GM19351 (cell line): Measurements from ENCODE around the gene CHIA.
"Not testable (repeated sequence)": the region's sequence is repeated elsewhere in the genome, so short reads cannot be mapped to it uniquely, and the experiment has no call there.

ENCODE experiments used
- ATAC-seq: cut with Tn5 transposase; IDR thresholded peaks from one replicate; pipeline ENCODE4 v1.9.1; 2021; ENCODE audit warnings: mild to moderate bottlenecking, moderate library complexity; ENCODE audit not compliant: unreplicated experiment

CHIA gene

DNA sequence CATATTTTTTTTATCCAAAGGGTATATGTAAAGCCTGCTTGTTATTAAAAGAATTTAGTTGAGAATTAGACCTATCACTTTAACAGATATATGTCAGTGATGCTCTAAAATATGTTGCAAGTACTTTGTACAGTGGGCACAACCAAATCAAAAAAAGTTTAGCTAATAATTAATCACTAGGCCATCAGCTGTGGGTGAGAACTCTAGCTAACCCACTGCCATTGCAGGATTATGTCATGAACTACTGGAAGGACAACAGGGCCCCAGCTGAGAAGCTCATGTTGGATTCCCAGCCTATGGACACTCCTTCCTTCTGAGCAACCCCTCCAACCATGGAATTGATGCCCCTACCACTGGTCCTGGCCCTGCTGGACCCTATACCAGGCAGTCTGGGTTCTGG lies 6.8 kb upstream of the CHIA start:
- no peak for ATAC-seq

- ATAC-seq = no peak
Measured at GRCh38 chr1:111285879-111286278, 4.8 kb upstream of the CHIA start.

- no peak for ATAC-seq
Measured at GRCh38 chr1:111286912-111287311, 3.7 kb upstream of the CHIA start.

GRCh38 chr1:111289371-111289770 lies 1.3 kb upstream of the CHIA start:
- ATAC-seq = no peak

DNA sequence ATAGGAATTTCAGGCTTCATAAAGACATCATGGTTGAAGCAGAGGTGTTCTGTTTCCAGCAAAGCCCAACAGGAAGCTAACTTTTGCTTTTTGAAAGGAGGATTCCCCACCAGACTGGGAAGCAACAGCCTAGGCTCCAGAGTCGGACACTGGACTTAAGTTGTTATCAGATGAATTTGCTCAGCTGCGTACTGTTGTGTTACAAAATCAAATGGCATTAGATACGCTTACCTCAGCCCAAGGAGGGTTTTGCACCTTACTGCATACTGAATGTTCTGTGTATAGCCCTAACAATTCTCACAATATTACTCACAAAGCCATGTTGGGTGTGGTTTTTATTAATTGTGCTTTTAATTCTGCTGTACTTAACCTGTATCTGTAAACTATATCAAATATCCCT lies 547 bp upstream of the CHIA start:
- ATAC-seq = no peak

DNA sequence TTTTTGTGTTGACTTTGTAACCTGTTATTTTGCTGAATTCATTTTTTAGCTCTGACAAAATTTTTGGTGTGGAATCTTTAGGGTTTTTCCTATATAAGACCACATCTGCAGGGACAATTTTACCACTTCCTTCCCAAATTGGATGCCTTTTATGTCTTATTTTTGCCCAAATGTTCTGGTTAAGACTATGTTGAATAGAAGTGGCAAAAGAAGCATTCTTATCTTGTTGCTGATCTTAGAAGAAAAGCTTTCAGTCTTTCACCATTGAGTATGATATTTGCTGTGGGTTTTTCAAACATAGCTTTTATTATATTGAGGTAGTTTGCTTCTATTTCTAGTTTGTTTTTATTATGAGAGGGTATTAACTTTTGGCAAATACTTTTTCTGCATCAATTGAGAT lies 3.7 kb downstream of the CHIA start:
- ATAC-seq = no peak

GRCh38 chr1:111302374-111302773 lies 11.7 kb downstream of the CHIA start:
- no peak for ATAC-seq

GRCh38 chr1:111309690-111310089 lies 19.0 kb downstream of the CHIA start:
- ATAC-seq = no peak

GRCh38 chr1:111318523-111318922 lies 27.9 kb downstream of the CHIA start:
- ATAC-seq = no peak

DNA sequence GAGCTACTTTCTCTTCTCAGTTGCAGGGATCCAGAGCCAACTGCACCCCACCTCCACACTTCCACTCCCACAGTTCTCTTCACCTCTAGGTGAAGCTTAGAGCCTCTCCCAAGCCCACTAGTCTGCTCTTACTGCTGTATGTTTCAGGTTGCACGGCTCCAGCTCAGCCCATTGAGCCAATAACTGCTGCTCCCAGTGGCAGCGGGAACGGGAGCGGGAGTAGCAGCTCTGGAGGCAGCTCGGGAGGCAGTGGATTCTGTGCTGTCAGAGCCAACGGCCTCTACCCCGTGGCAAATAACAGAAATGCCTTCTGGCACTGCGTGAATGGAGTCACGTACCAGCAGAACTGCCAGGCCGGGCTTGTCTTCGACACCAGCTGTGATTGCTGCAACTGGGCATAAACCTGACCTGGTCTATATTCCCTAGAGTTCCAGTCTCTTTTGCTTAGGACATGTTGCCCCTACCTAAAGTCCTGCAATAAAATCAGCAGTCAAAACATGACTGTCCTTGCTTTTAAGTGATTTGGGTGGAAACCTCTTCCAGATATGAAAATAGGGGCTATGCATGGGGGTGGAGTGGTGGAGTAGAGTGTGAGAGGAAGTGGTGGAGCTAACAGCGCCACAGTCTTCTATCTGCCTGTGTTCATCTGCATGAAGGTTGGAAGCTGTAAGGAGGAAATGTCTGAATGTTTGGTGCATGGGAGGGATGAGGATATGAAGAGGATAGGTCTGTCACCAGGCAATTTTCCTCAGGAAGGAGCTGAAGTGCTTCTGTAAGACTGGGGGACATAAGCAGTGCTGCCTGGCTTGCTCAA lies 29.6 kb downstream of the CHIA start:
- no peak for ATAC-seq

DNA sequence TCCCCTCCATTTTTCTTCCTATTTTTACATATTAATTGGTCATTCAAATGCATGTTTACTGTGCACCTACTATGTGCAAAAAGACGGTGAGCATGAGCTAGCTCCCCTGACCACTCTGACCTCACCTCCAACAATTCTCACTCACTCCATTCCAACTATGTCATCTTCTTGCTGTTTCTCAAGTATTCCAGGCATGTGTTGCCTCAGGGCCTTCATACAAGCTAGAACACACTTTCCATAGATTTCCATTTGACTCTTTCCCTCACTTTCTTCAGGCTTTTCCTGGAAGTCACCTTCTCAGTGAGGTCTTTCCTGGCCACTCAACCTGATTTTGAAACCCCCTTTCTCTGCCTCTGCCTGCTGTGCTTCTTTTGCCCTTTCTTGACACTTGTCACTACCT lies 32.6 kb downstream of the CHIA start:
- no peak for ATAC-seq

DNA sequence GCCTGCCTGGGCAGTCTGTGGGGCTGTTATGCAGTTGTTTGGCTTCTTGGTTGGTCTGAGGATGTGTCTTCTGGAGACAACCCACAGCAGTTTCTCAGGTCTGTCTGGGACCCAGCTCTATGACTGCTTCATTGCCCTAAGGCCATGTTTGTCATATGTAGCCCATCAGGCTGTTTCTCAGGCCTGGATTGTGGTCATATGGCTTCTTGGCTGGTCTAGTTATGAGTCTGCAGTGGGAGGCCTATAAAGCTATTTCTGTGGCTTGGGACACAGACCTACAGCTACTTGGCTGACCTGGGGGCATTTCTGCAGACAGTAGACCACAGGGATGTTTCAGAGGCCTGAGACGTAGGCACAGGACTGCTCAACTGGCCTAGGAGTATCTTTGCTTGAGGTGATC lies 41.5 kb downstream of the CHIA start:
- ATAC-seq = no peak

- ATAC-seq = no peak
Measured at GRCh38 chr1:111334169-111334568, 43.5 kb downstream of the CHIA start.

- ATAC-seq = not testable (repeated sequence)
Measured at GRCh38 chr1:111335214-111335877, 44.7 kb downstream of the CHIA start.

GRCh38 chr1:111338849-111339248 lies 48.2 kb downstream of the CHIA start:
- not testable (repeated sequence) for ATAC-seq

DNA sequence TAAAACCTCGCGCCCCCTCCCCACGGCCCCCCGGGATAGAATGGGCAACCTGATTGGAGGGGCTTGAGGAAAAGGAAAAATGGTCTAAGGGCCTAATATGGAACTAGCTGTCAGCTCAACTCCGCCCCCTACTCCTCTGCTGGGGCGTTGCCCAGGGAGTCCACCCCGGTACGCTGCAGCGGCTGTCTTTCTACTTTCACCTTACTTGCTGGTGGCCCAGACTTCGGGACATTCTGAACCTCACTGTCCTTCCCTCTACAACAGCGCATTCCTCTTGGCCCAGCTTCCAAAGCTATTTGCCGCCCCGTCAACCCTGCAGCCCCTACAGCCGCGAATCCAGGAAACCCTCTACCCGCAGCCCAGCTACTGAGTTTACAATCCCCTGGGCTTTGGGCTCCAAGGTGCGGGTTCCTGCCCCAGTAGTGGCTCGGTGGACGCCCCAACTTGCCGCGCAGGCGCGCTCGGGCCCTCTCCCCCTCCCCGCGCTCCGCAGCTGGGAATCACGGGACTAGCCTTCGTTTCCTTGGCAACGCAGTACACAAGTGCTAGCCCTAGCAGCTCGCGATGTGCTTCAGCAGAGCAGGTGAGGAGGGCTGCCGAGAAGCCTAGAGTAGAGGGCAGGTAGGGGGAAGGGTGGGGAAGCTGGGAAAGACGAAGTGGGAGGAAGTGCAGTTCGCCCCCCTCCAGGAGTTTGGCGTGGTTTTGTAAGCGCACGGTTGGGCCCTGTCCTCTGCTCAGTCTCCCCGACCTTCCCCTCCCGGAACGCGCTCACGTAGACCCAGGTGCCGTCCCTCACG lies 55.6 kb downstream of the CHIA start:
- ATAC-seq = peak; percentile 89

DNA sequence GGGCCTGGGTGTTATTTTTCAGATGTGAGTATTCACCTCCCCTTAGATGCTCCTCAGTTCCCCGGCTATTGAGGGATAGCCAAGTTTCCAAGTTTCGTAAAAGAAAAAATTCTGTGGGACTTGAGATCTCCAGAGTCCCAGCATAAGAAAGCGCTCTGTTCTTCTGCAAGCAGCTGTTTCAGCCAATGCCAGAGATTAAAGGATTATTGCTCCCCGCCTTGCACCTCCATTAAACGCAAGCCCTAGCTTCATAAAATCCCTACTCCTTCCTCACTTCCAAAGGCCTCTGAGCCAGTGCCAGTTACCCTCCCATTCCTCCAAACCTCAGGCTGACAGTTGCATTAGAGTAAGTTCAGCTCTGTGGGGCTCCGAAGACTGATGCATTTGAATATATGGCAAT lies 56.4 kb downstream of the CHIA start:
- ATAC-seq = no peak

DNA sequence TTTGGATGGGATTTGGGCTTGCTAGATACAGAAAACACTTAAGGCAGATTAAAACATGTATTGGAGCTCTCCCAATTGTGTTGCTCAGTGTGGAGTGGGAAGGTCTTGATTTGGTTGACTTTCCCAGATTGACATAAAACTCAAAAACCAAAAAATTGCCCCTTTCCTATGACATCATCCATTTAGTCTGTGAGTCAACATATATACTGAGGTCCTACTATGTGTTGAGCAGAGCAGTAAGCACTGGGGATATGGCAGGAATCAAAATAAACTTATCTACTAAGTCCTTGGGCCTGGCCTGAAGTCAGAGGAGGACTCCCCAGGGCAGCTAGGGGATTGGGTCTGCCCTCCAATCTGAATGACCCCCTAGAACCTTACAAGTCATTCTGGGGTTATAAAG lies 61.0 kb downstream of the CHIA start:
- ATAC-seq = no peak

DNA sequence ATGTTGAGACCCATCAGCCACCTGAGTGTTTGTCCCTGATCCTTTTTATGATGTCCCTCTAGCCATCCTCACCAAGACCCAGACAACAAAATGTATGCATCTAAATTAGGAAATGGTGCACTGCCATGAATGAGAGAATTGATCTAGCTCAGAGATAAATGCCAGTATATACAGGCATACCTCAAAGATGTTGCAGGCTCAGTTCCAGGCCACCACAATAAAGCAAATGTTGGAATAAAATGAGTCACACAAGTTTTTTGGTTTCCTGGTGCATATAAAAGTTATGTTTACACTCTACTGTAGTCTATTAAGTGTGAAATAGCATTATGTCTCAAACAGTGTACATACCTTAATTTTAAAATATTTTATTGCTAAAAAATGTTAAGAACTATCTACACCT lies 63.9 kb downstream of the CHIA start:
- no peak for ATAC-seq

- ATAC-seq = no peak
Measured at GRCh38 chr1:111358964-111359363, 68.3 kb downstream of the CHIA start.

GRCh38 chr1:111359376-111359775 lies 68.7 kb downstream of the CHIA start:
- ATAC-seq = no peak

- not testable (repeated sequence) for ATAC-seq
Measured at GRCh38 chr1:111360257-111360656, 69.6 kb downstream of the CHIA start.
